GM21619 (cell line): ENCODE data around the gene BCAT1.

Experiments used
- ATAC-seq: cut with Tn5 transposase; IDR thresholded peaks from one replicate; pipeline ENCODE4 v1.9.1; 2021; ENCODE audit not compliant: unreplicated experiment

The BCAT1 gene

GRCh38 chr12:24948757-24949722 lies at the start of gene BCAT1:
Gene BCAT1 (minus strand): TSS chr12:24949101. CDS start chr12:24948932, 169 bp downstream.
- peak; percentile 32 for ATAC-seq

- peak; percentile 81 for ATAC-seq
Measured at GRCh38 chr12:24997970-24998582, 49.2 kb upstream of the BCAT1 start.

- ATAC-seq: peak; percentile 2
Measured at GRCh38 chr12:24997496-24997895, 48.6 kb upstream of the BCAT1 start.

GRCh38 chr12:24996820-24997219 lies 47.9 kb upstream of the BCAT1 start:
- ATAC-seq: no peak

GRCh38 chr12:24996102-24996797 lies 47.3 kb upstream of the BCAT1 start:
- peak; percentile 29 for ATAC-seq

GRCh38 chr12:24993793-24994192 lies 44.9 kb upstream of the BCAT1 start:
- ATAC-seq: no peak

GRCh38 chr12:24991209-24992049 lies 42.5 kb upstream of the BCAT1 start:
- no peak for ATAC-seq

- no peak for ATAC-seq
Measured at GRCh38 chr12:24989216-24989615, 40.3 kb upstream of the BCAT1 start.

- ATAC-seq: no peak
Measured at GRCh38 chr12:24982250-24982649, 33.3 kb upstream of the BCAT1 start.

- no peak for ATAC-seq
Measured at GRCh38 chr12:24979976-24980730, 31.3 kb upstream of the BCAT1 start.

- ATAC-seq: no peak
Measured at GRCh38 chr12:24979329-24979728, 30.4 kb upstream of the BCAT1 start.

- ATAC-seq: no peak
Measured at GRCh38 chr12:24977711-24978110, 28.8 kb upstream of the BCAT1 start.

GRCh38 chr12:24977060-24977459 lies 28.2 kb upstream of the BCAT1 start:
- ATAC-seq: no peak

- ATAC-seq: no peak
Measured at GRCh38 chr12:24975425-24975824, 26.5 kb upstream of the BCAT1 start.

GRCh38 chr12:24974216-24974615 lies 25.3 kb upstream of the BCAT1 start:
- no peak for ATAC-seq

- no peak for ATAC-seq
Measured at GRCh38 chr12:24972078-24972477, 23.2 kb upstream of the BCAT1 start.

- no peak for ATAC-seq
Measured at GRCh38 chr12:24970177-24970576, 21.3 kb upstream of the BCAT1 start.

- no peak for ATAC-seq
Measured at GRCh38 chr12:24966951-24967564, 18.2 kb upstream of the BCAT1 start.

- no peak for ATAC-seq
Measured at GRCh38 chr12:24964342-24964741, 15.4 kb upstream of the BCAT1 start.
